ENCODE results near the gene WNT2B.

DNA sequence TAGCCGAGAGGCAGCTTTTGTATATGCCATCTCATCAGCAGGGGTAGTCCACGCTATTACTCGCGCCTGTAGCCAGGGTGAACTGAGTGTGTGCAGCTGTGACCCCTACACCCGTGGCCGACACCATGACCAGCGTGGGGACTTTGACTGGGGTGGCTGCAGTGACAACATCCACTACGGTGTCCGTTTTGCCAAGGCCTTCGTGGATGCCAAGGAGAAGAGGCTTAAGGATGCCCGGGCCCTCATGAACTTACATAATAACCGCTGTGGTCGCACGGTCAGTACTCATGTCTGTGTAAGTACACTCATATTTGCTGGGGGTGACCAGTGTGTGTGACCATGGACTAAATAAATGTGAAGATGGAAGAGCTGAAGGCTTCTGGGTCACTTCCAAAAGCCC is 7.4 kb downstream of the WNT2B start:
- TF ChIP-seq ZFP36 (IDR thresholded peaks at IDR 0.05; ENCODE audit: low read depth, low read length, partially characterized antibody) (no peak), HNRNPL (IDR thresholded peaks at IDR 0.05; ENCODE audit: low read depth, low read length) (no peak), ZNF449 (CRISPR knock-in tag; IDR thresholded peaks at IDR 0.05) (no peak), ZNF184 (CRISPR knock-in tag; IDR thresholded peaks at IDR 0.05) (no peak)
- TF ChIP-seq, protein P1, sequence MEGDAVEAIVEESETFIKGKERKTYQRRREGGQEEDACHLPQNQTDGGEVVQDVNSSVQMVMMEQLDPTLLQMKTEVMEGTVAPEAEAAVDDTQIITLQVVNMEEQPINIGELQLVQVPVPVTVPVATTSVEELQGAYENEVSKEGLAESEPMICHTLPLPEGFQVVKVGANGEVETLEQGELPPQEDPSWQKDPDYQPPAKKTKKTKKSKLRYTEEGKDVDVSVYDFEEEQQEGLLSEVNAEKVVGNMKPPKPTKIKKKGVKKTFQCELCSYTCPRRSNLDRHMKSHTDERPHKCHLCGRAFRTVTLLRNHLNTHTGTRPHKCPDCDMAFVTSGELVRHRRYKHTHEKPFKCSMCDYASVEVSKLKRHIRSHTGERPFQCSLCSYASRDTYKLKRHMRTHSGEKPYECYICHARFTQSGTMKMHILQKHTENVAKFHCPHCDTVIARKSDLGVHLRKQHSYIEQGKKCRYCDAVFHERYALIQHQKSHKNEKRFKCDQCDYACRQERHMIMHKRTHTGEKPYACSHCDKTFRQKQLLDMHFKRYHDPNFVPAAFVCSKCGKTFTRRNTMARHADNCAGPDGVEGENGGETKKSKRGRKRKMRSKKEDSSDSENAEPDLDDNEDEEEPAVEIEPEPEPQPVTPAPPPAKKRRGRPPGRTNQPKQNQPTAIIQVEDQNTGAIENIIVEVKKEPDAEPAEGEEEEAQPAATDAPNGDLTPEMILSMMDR (IDR thresholded peaks at IDR 0.05 in 2 of 3, conservative IDR thresholded peaks at IDR 0.05 in 1 of 3; ENCODE audit: insufficient read depth in 2 of 3, low read depth in 1 of 3, low read length in 3 of 3), result no peak

Measured in K562 (cell line).